Measurements from ENCODE around the gene LRPAP1. TPM values are rescaled to one million over a fixed set of nuclear protein-coding genes. Genes with fewer than 3 reads are reported as not detected.

LRPAP1 gene
- total and polyA plus RNA-seq, 8 donors: 31.5 to 92.0 (median 52.8) TPM

DNA sequence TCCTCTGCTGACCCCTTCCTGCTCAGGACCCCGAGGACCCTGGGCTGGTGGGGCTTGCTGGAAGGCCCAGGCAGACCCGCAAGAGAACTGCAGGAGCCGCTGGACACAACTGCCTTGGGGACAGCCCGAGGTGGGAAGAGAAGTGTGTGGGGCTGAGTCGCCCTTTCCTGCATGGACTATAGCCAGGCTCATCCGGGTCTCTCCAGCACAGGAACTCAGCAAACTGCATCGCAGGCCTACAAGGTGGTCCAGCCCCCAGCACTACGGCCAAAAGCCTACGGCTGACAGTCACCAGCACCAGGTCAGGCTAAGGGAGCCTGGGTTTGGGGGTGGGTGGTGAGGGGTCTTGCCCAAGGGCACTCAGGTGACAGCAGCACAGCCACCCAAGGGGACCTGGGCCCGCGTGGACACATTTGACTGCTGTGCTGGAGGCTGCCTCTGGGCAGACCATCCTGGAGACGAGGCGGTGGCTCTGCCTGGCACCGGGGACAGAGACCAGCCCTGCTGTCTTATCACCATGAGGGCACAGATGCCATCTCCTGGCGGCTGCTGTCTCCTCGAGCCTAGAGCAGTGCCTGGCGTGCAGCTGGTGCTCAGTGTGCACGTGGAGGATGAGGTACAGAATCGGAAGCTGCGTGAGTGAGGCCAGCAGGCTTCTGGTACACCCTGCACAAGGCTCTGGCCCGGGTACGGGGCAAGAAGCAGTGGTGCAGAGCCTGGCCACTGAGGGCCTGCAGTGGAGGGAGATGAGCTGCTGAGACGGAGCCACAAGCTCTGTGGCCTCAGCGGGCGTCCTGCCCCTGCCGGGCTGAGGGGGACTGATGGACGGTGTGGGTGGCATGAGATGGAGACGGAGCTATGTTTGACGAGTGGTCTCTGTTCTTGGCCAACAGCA is 15.1 kb downstream of the LRPAP1 start:
- TF ChIP-seq POLR2A (IDR thresholded peaks at IDR 0.05) (no peak), EP300 (IDR thresholded peaks at IDR 0.05) (no peak), CTCF (IDR thresholded peaks at IDR 0.05) (no peak), POLR2AphosphoS5 (IDR thresholded peaks at IDR 0.05) (no peak)
- H3K9me3 ChIP-seq: no peaks in the 10 kb centered on the region
- H3K36me3 ChIP-seq: peaks cover 92 to 100% (median 100%) of the 10 kb centered on the region in 4 donors
- H3K27me3 ChIP-seq: no peaks in the 10 kb centered on the region
- no peak overlapping the region for H3K4me3 ChIP-seq
- intact Hi-C loops (cut with DNase I; ENCODE audit: low total_unique reads): no loop called here
- 90 to 95% (median 93%) methylated on average over 18 to 29 of the region's 29 CpGs for WGBS, 5 donors
- H3K27ac ChIP-seq: no peak overlapping the region
- DNase-seq: no peak
- H3K4me1 ChIP-seq: no peaks in the 10 kb centered on the region

GRCh38 chr4:3516061-3516835 is 16.0 kb downstream of the LRPAP1 start:
- DNase-seq: no peak
- Histone ChIP-seq H3K9me3 (no peaks in the 10 kb centered on the region), H3K27me3 (no peaks in the 10 kb centered on the region), H3K4me1 (no peaks in the 10 kb centered on the region), H3K27ac (no peak overlapping the region), H3K4me3 (no peak overlapping the region), H3K36me3 (peaks cover 88 to 100% (median 99%) of the 10 kb centered on the region in 4 donors)
- TF ChIP-seq POLR2A (IDR thresholded peaks at IDR 0.05) (no peak), CTCF (IDR thresholded peaks at IDR 0.05) (no peak), POLR2AphosphoS5 (IDR thresholded peaks at IDR 0.05) (no peak), EP300 (IDR thresholded peaks at IDR 0.05) (no peak)
- 87 to 90% (median 89%) methylated on average over 29 to 32 of the region's 32 CpGs for WGBS, 5 donors
- intact Hi-C loops (cut with DNase I; ENCODE audit: low total_unique reads): no loop called here

GRCh38 chr4:3515646-3516045 is 16.6 kb downstream of the LRPAP1 start:
- intact Hi-C loops (cut with DNase I; ENCODE audit: low total_unique reads): no loop called here
- TF ChIP-seq POLR2A (IDR thresholded peaks at IDR 0.05): no peak
- TF ChIP-seq CTCF (IDR thresholded peaks at IDR 0.05): no peak
- no peak for TF ChIP-seq EP300 (IDR thresholded peaks at IDR 0.05)
- no peak for TF ChIP-seq POLR2AphosphoS5 (IDR thresholded peaks at IDR 0.05)
- Histone ChIP-seq H3K4me3 (no peak overlapping the region), H3K4me1 (no peaks in the 10 kb centered on the region), H3K27me3 (no peaks in the 10 kb centered on the region), H3K9me3 (no peaks in the 10 kb centered on the region), H3K27ac (no peak overlapping the region), H3K36me3 (peaks cover 84 to 100% (median 99%) of the 10 kb centered on the region in 4 donors)
- 73 to 83% (median 82%) methylated on average over 12 to 15 of the region's 15 CpGs for WGBS, 5 donors
- DNase-seq: no peak

- intact Hi-C loops (cut with DNase I; ENCODE audit: low total_unique reads): no loop called here
- whole genome bisulfite sequencing, 5 donors: 82 to 89% (median 85%) methylated on average over 19 to 31 of the region's 31 CpGs
Measured at GRCh38 chr4:3514806-3515501, 17.3 kb downstream of the LRPAP1 start.

More at GRCh38 chr4:3514806-3515501, 17.3 kb downstream of the LRPAP1 start:
- Histone ChIP-seq H3K27ac (no peak overlapping the region), H3K36me3 (peaks cover 77 to 100% (median 99%) of the 10 kb centered on the region in 4 donors), H3K4me1 (no peaks in the 10 kb centered on the region), H3K27me3 (no peaks in the 10 kb centered on the region), H3K9me3 (no peaks in the 10 kb centered on the region), H3K4me3 (no peak overlapping the region)
- no peak for DNase-seq
- TF ChIP-seq EP300 (IDR thresholded peaks at IDR 0.05) (no peak), CTCF (IDR thresholded peaks at IDR 0.05) (peak in 2 of 7 experiments; percentile 20 to 26), POLR2AphosphoS5 (IDR thresholded peaks at IDR 0.05) (no peak)

All from stomach (tissue), 9 donors.